Activated CD8-positive, alpha-beta memory T cell treated with anti-CD3 and anti-CD28 coated beads, Interleukin-2, amount 50 U/mL, for 1 hour (primary cell): Measurements from ENCODE around the gene PRR22.

ENCODE experiments used
- DNase-seq: peaks from one replicate; pipeline ENCODE4 v3.0.0-alpha.2; 2020; ENCODE audit errors: extremely low read depth

The PRR22 gene

GRCh38 chr19:5784581-5785147 lies at the start of gene PRR22:
PRR22 (minus strand) TSS chr19:5784746; CDS start chr19:5784660, 86 bp downstream.
- no peak for DNase-seq

- no peak for DNase-seq
Observed at GRCh38 chr19:5832527-5833216, 48.1 kb upstream of the PRR22 start.

GRCh38 chr19:5832061-5832460 lies 47.5 kb upstream of the PRR22 start:
- no peak for DNase-seq

- no peak for DNase-seq
Observed at GRCh38 chr19:5831159-5831558, 46.6 kb upstream of the PRR22 start.

- no peak for DNase-seq
Observed at GRCh38 chr19:5829567-5830310, 45.2 kb upstream of the PRR22 start.

GRCh38 chr19:5828661-5829566 lies 44.4 kb upstream of the PRR22 start:
- DNase-seq, result no peak

- DNase-seq, result peak; percentile 89
Observed at GRCh38 chr19:5827891-5828660, 43.5 kb upstream of the PRR22 start.

GRCh38 chr19:5827342-5827890 lies 42.9 kb upstream of the PRR22 start:
- DNase-seq, result no peak

- no peak for DNase-seq
Observed at GRCh38 chr19:5826531-5827341, 42.2 kb upstream of the PRR22 start.

- DNase-seq, result no peak
Observed at GRCh38 chr19:5825178-5825577, 40.6 kb upstream of the PRR22 start.

- DNase-seq, result no peak
Observed at GRCh38 chr19:5824751-5825150, 40.2 kb upstream of the PRR22 start.

GRCh38 chr19:5823579-5824281 lies 39.2 kb upstream of the PRR22 start:
- DNase-seq, result no peak

GRCh38 chr19:5822181-5822844 lies 37.8 kb upstream of the PRR22 start:
- no peak for DNase-seq

- DNase-seq, result no peak
Observed at GRCh38 chr19:5821521-5822180, 37.1 kb upstream of the PRR22 start.

- DNase-seq, result no peak
Observed at GRCh38 chr19:5820785-5821184, 36.2 kb upstream of the PRR22 start.

- DNase-seq, result no peak
Observed at GRCh38 chr19:5818594-5818993, 34.0 kb upstream of the PRR22 start.

GRCh38 chr19:5817218-5817617 lies 32.7 kb upstream of the PRR22 start:
- DNase-seq, result no peak

GRCh38 chr19:5814852-5815246 lies 30.3 kb upstream of the PRR22 start:
- no peak for DNase-seq
